ENCODE measurements around the gene ELMO1.

ELMO1 gene

DNA sequence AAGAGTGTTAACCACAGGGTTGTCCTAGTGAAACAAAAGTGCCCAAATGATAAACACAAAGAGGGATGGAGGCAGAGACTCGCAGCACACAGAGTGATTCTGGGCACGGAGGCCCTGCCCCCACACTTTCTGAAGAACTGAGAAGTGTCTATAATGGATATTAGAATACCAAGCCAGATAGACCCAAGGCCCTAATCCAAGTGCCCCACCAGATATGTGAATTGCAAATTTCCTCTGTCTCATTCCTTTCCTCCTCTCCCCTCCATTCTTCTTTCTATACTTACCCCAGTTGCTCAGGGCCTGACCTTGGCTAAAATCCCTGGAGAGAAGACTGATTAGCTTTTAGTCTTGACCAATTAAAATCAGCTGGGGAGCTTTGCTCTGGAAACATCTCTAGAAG, 617.6 kb downstream of the ELMO1 start:
- H3K36me3 ChIP-seq (ENCODE audit: control insufficient read depth, insufficient read depth, low read length) = no peaks in the 10 kb centered on the region
- no peaks in the 10 kb centered on the region for H3K27me3 ChIP-seq (ENCODE audit: control insufficient read depth, insufficient read depth, low read length)
- H3K9me3 ChIP-seq (ENCODE audit: control insufficient read depth, insufficient read depth, low read length) = no peaks in the 10 kb centered on the region

DNA sequence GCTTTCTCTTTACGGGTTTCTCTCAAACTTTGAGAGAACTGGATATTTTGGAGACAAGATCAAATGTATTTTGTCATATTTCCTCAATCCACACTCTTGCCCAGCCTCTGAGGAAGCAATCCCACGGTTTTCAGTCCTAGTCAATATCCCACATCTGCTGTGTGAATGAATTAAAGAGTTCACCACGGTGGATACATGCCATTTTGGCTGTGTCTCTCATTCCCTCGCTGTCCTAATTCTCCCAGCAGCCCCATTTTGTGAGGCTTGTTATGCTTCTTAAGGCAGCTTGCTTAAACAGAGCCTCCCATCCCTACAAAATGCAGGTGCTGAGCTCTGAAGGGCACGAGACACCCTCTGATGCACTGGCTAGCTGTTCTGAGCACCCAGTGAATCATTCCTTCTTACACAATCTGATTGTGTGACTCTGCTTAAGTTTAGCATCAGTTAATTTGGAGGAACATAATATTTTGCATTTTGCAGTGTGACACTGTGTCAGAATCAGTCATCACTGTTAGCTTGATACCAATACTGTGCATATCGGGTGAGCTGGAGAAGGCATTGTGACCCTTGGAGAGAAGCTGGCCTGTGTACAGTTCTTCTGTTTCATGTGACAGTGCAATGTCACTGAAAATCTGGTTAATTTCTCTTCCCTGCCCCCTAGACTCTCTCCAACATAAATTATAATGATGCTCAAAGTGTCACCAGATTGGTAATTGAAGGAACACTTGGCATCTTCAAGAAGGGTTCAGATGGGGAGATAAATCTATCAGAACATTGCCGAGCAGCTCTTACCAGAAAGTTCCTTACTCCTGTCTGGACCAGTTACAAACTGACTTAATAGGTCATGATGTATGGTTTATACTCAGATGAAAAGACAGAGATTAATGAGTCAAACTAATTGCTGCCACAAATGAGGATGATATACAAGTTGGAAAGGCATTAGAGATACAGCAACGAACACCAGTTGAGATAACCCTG, 620.6 kb downstream of the ELMO1 start:
- Histone ChIP-seq H3K4me3 (ENCODE audit: low read depth, low read length) (no peak overlapping the region), H3K9ac (ENCODE audit: low read depth, low read length) (no peak overlapping the region), H3K36me3 (ENCODE audit: control insufficient read depth, insufficient read depth, low read length) (no peaks in the 10 kb centered on the region), H3K27me3 (ENCODE audit: control insufficient read depth, insufficient read depth, low read length) (no peaks in the 10 kb centered on the region), H3K27ac (ENCODE audit: low read depth, low read length) (no peak overlapping the region), H3K9me3 (ENCODE audit: control insufficient read depth, insufficient read depth, low read length) (no peaks in the 10 kb centered on the region), H3K4me1 (ENCODE audit: control insufficient read depth, insufficient read depth, low read length) (no peaks in the 10 kb centered on the region)

More for the DNA sequence above, 617.6 kb downstream of the ELMO1 start:
- no peaks in the 10 kb centered on the region for H3K4me1 ChIP-seq (ENCODE audit: control insufficient read depth, insufficient read depth, low read length)
- no peak overlapping the region for H3K27ac ChIP-seq (ENCODE audit: low read depth, low read length)
- no peak overlapping the region for H3K9ac ChIP-seq (ENCODE audit: low read depth, low read length)
- H3K4me3 ChIP-seq (ENCODE audit: low read depth, low read length) = no peak overlapping the region

DNA sequence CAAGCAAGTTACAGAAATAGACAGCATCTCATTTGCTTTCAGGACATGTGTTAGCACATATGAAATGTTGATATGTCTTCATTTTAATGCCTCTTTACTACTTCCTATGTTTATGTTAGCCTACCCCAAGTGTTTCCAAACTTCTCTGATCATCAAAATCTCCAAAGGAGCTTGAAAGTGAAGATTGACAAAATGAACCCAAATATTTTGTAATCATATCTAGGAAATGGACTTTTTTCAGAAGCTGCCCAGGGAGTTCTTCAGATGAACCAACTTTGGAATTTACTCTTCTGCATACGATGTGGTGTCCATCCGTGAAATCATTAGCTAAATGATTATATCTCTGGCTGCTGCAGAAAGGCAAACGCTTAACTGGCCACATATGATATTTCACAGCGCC, 623.2 kb downstream of the ELMO1 start:
- Histone ChIP-seq H3K36me3 (ENCODE audit: control insufficient read depth, insufficient read depth, low read length) (no peaks in the 10 kb centered on the region), H3K27ac (ENCODE audit: low read depth, low read length) (no peak overlapping the region), H3K4me3 (ENCODE audit: low read depth, low read length) (no peak overlapping the region), H3K9me3 (ENCODE audit: control insufficient read depth, insufficient read depth, low read length) (no peaks in the 10 kb centered on the region), H3K27me3 (ENCODE audit: control insufficient read depth, insufficient read depth, low read length) (no peaks in the 10 kb centered on the region), H3K9ac (ENCODE audit: low read depth, low read length) (no peak overlapping the region), H3K4me1 (ENCODE audit: control insufficient read depth, insufficient read depth, low read length) (no peaks in the 10 kb centered on the region)

DNA sequence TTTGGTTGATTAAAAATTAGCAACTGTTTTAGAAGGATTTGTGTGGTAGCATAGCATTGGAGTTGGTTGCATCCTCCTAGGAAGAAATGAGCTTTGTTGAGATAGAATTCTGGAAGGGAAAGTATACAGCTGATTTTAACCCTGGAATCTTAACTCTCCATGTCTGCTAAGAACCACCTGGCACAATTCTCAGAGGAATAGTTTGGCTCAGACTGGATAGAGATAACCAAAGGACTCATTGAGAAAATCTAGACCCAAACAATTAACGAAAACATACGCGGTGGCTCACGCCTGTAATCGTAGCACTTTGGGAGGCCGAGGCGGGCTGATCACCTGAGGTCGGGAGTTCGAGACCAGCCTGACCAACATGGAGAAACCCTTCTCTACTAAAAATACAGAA, 625.3 kb downstream of the ELMO1 start:
- H3K9me3 ChIP-seq (ENCODE audit: control insufficient read depth, insufficient read depth, low read length) = no peaks in the 10 kb centered on the region
- no peaks in the 10 kb centered on the region for H3K27me3 ChIP-seq (ENCODE audit: control insufficient read depth, insufficient read depth, low read length)
- H3K4me1 ChIP-seq (ENCODE audit: control insufficient read depth, insufficient read depth, low read length) = no peaks in the 10 kb centered on the region
- H3K27ac ChIP-seq (ENCODE audit: low read depth, low read length) = no peak overlapping the region
- H3K36me3 ChIP-seq (ENCODE audit: control insufficient read depth, insufficient read depth, low read length) = no peaks in the 10 kb centered on the region
- H3K9ac ChIP-seq (ENCODE audit: low read depth, low read length) = no peak overlapping the region
- no peak overlapping the region for H3K4me3 ChIP-seq (ENCODE audit: low read depth, low read length)

GRCh38 chr7:36821617-36822016, 627.0 kb downstream of the ELMO1 start:
- H3K36me3 ChIP-seq (ENCODE audit: control insufficient read depth, insufficient read depth, low read length) = no peaks in the 10 kb centered on the region
- no peak overlapping the region for H3K27ac ChIP-seq (ENCODE audit: low read depth, low read length)
- no peaks in the 10 kb centered on the region for H3K4me1 ChIP-seq (ENCODE audit: control insufficient read depth, insufficient read depth, low read length)
- no peaks in the 10 kb centered on the region for H3K27me3 ChIP-seq (ENCODE audit: control insufficient read depth, insufficient read depth, low read length)
- no peaks in the 10 kb centered on the region for H3K9me3 ChIP-seq (ENCODE audit: control insufficient read depth, insufficient read depth, low read length)
- H3K9ac ChIP-seq (ENCODE audit: low read depth, low read length) = no peak overlapping the region
- no peak overlapping the region for H3K4me3 ChIP-seq (ENCODE audit: low read depth, low read length)

GRCh38 chr7:36820527-36821170, 628.0 kb downstream of the ELMO1 start:
- Histone ChIP-seq H3K4me3 (ENCODE audit: low read depth, low read length) (no peak overlapping the region), H3K27ac (ENCODE audit: low read depth, low read length) (no peak overlapping the region), H3K36me3 (ENCODE audit: control insufficient read depth, insufficient read depth, low read length) (no peaks in the 10 kb centered on the region), H3K4me1 (ENCODE audit: control insufficient read depth, insufficient read depth, low read length) (no peaks in the 10 kb centered on the region), H3K9ac (ENCODE audit: low read depth, low read length) (no peak overlapping the region), H3K9me3 (ENCODE audit: control insufficient read depth, insufficient read depth, low read length) (no peaks in the 10 kb centered on the region), H3K27me3 (ENCODE audit: control insufficient read depth, insufficient read depth, low read length) (no peaks in the 10 kb centered on the region)

- Histone ChIP-seq H3K4me1 (ENCODE audit: control insufficient read depth, insufficient read depth, low read length) (no peaks in the 10 kb centered on the region), H3K9ac (ENCODE audit: low read depth, low read length) (no peak overlapping the region), H3K27ac (ENCODE audit: low read depth, low read length) (no peak overlapping the region), H3K4me3 (ENCODE audit: low read depth, low read length) (no peak overlapping the region), H3K9me3 (ENCODE audit: control insufficient read depth, insufficient read depth, low read length) (no peaks in the 10 kb centered on the region), H3K36me3 (ENCODE audit: control insufficient read depth, insufficient read depth, low read length) (no peaks in the 10 kb centered on the region), H3K27me3 (ENCODE audit: control insufficient read depth, insufficient read depth, low read length) (no peaks in the 10 kb centered on the region)
These were observed 629.0 kb downstream of the ELMO1 start for GRCh38 chr7:36819639-36820038.

GRCh38 chr7:36814311-36814710, 634.4 kb downstream of the ELMO1 start:
- no peaks in the 10 kb centered on the region for H3K9me3 ChIP-seq (ENCODE audit: control insufficient read depth, insufficient read depth, low read length)
- H3K36me3 ChIP-seq (ENCODE audit: control insufficient read depth, insufficient read depth, low read length) = no peaks in the 10 kb centered on the region
- no peak overlapping the region for H3K9ac ChIP-seq (ENCODE audit: low read depth, low read length)
- no peaks in the 10 kb centered on the region for H3K27me3 ChIP-seq (ENCODE audit: control insufficient read depth, insufficient read depth, low read length)
- H3K4me3 ChIP-seq (ENCODE audit: low read depth, low read length) = no peak overlapping the region
- no peak overlapping the region for H3K27ac ChIP-seq (ENCODE audit: low read depth, low read length)
- no peaks in the 10 kb centered on the region for H3K4me1 ChIP-seq (ENCODE audit: control insufficient read depth, insufficient read depth, low read length)

DNA sequence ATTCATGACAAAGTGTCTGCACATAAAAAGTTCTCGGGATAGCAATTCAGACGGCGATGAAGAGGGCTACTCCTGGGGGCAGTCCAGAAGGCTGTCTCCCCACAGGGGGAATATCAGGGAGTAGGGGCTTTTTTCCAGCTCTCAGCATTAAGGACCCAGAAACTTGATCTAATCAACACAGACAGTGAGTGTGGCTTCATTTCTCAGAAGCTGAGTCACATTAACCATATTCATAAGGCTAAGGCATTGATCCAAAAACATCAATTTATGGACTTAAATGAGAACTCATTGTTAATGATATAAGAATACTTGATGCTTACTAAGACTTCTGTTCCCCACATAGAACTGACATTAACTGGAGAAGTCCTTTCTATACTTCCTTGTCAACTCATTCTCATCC, 636.9 kb downstream of the ELMO1 start:
- no peak overlapping the region for H3K27ac ChIP-seq (ENCODE audit: low read depth, low read length)
- H3K27me3 ChIP-seq (ENCODE audit: control insufficient read depth, insufficient read depth, low read length) = no peaks in the 10 kb centered on the region
- no peak overlapping the region for H3K9ac ChIP-seq (ENCODE audit: low read depth, low read length)
- no peaks in the 10 kb centered on the region for H3K9me3 ChIP-seq (ENCODE audit: control insufficient read depth, insufficient read depth, low read length)
- H3K4me3 ChIP-seq (ENCODE audit: low read depth, low read length) = no peak overlapping the region
- H3K36me3 ChIP-seq (ENCODE audit: control insufficient read depth, insufficient read depth, low read length) = no peaks in the 10 kb centered on the region
- H3K4me1 ChIP-seq (ENCODE audit: control insufficient read depth, insufficient read depth, low read length) = no peaks in the 10 kb centered on the region; the same call in 1 of the 2 replicates

- Histone ChIP-seq H3K27ac (ENCODE audit: low read depth, low read length) (no peak overlapping the region), H3K4me1 (ENCODE audit: control insufficient read depth, insufficient read depth, low read length) (no peaks in the 10 kb centered on the region; the same call in 1 of the 2 replicates), H3K4me3 (ENCODE audit: low read depth, low read length) (no peak overlapping the region), H3K36me3 (ENCODE audit: control insufficient read depth, insufficient read depth, low read length) (no peaks in the 10 kb centered on the region), H3K9me3 (ENCODE audit: control insufficient read depth, insufficient read depth, low read length) (no peaks in the 10 kb centered on the region), H3K27me3 (ENCODE audit: control insufficient read depth, insufficient read depth, low read length) (no peaks in the 10 kb centered on the region), H3K9ac (ENCODE audit: low read depth, low read length) (no peak overlapping the region)
These were observed 638.2 kb downstream of the ELMO1 start for GRCh38 chr7:36810489-36810888.

GRCh38 chr7:36810032-36810431, 638.6 kb downstream of the ELMO1 start:
- Histone ChIP-seq H3K27ac (ENCODE audit: low read depth, low read length) (no peak overlapping the region), H3K36me3 (ENCODE audit: control insufficient read depth, insufficient read depth, low read length) (no peaks in the 10 kb centered on the region), H3K9ac (ENCODE audit: low read depth, low read length) (no peak overlapping the region), H3K4me3 (ENCODE audit: low read depth, low read length) (no peak overlapping the region), H3K27me3 (ENCODE audit: control insufficient read depth, insufficient read depth, low read length) (no peaks in the 10 kb centered on the region), H3K4me1 (ENCODE audit: control insufficient read depth, insufficient read depth, low read length) (no peaks in the 10 kb centered on the region; the same call in 1 of the 2 replicates), H3K9me3 (ENCODE audit: control insufficient read depth, insufficient read depth, low read length) (no peaks in the 10 kb centered on the region)

All from HUES48 (cell line).